Hippocampal formation (tissue), 2 donors: ENCODE measurements around the gene CALU.

Source experiments
- DNase-seq, 2 donors: peaks; one replicate each; lab custom pipeline; 2025; lab: John Stamatoyannopoulos, UW

The CALU gene

DNA sequence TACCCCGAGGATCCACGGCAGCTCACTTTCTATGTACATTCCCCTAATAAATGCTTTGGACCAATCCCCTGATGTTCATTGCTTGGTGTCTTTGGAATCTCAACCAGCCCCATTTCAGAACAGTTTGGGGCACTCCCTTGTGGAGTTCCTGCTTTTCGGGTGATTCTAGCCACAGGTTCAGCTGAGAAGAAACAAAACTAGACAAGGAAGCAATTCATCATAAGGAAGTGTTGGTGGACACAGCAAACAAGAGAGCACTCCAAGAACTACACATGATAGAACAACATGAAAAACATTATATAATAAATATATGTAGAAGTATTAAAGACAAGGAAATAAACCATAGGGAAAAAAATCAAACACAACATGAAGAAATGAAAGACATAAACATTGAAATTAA is 46.6 kb downstream of the CALU start:
- no peak for DNase-seq

DNA sequence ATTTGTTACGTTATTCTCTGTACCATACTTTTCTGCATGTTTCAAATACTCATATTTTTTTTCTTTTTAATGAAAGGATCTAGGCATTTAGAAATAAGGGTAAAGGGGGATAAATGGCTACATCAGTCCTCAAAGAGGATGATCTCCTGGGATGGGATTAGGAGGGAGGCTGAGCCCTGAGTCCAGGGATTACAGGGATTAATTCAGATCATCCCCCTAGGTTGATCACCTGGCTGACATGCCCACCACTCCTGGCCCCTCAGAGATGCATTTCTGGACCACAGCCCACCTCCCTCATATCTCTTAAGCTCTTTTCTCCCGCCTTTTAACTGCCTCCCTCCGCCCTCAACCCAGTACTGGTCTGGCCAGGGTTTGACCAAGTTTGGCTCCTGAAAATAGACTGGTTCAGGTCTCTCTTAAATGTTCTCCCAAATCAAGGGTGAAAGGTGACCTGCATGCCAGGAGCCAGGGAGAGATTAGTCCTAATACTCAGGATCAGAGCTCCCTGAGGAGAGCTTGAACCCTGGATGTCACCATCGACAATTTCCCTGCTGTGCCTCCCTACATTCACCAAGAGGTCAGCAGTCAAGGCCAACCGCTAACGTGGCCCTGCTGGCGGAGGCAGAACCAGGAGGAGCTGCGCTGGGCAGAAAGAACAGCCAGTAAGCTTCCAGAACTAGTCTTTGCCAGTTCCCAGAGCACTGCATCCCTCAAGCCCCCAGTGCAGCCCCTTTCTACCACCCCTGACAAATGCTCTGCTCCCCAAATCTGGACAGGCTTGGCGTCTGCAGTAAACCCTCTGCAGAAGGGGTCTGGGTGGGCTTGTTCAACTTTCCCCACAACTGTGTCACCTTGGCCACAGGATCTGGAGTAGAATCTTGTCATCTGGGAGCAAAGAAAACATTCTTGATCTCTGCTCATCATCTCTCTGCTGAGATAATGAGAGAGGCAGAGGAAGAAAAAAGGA is 49.6 kb downstream of the CALU start:
- no peak for DNase-seq

DNA sequence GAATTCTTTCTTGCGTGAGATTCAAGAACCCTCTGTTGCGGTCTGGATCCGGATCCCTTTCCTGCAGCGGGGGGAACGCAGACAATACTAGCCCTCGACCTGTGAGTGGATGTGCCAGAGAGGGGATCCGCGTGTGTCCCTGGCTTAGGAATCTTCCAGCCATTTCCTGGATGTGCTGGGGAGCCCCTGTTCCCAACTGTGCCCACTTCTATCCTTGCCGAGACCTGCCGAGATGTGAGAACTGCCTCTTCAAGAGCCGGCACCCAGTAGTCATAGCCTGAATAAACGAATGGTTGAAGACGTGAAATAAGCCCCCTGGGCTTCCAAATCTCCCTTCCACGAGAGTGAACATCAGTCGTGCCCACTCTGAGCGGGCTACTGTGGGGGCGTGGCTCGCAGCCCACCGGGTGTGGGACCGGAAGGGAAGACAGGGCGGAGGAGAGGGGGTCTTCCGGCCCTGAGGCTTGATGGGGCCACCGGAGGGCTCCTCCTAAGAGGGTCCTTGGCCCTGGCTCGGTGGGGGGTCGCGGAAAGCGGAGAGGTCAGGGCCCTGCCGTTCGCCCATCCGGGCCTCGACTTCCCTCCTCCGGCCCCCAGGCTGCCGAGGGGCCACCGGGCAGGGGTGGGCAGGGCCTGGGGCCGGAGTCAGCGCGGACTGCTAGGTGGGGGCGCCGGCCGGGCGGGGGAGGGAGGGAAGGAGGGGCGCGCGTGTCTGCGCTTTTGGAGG is 51.3 kb downstream of the CALU start:
- DNase-seq, result no peak

DNA sequence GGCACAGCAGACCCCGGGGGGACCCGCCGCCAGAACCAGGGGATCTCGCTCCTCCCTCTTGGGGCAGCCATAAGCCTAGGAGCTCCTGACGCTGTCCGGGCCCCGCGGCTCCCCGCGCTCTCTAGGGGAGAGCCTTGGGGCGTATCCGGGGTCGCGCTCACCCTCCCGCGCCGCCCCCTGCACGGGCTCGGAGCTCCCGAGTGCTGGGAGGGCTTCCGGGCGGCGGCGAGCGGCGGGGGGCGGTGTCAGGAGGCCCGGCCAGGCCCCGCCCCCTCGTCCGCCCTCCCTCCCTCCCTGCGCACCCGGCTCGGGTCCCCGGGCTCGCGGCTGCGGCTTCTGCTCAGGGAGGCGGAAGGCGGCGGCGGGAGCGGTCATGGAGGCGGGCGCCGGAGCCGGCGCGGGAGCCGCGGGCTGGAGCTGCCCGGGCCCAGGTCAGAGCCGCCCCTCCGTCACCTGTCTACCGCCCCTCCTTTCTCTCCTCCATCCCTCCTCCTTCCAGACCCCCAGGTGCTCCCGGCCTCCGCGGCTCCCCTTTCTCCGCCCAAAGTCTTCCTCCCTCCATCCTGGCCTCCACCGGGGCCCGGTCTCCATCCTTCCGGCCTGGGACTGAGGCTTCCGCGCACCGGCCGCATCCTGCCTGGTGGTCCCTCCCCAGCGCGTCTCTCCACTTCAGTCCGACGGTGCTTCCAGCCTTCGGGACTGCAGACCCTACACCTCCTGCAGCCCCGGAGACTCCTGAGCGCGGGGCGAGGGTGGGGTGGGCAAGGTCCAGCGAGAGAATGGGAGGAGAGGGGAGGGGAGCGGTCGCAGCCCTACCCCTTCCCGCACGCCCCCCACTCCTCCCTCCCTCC is 52.2 kb downstream of the CALU start, which contains the start of gene CCDC136:
Gene CCDC136 (plus strand): TSS at position 848 of the 851 bp plus-strand sequence. CDS start 444 bp downstream, outside the sequence.
- DNase-seq, result peak in 1 of 2 donors; percentile 65

DNA sequence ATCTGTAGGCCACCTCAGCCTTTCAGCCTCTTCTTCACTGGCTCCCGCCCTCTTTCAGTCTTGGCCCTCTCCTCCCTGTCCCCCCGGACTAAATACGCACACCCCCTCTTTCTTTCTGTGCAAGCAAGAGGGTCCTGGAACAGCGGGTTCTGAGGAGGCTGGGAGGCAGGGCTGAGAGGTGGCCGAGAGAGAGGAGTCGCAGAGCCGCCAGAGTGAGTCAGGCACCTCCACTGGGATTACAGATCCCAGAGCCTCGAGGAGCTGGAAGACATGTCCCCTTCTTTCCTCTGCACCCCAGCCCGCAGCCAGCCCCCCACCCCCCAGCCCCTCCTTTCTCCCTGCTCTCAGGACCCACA is 52.8 kb downstream of the CALU start:
- DNase-seq, result no peak

DNA sequence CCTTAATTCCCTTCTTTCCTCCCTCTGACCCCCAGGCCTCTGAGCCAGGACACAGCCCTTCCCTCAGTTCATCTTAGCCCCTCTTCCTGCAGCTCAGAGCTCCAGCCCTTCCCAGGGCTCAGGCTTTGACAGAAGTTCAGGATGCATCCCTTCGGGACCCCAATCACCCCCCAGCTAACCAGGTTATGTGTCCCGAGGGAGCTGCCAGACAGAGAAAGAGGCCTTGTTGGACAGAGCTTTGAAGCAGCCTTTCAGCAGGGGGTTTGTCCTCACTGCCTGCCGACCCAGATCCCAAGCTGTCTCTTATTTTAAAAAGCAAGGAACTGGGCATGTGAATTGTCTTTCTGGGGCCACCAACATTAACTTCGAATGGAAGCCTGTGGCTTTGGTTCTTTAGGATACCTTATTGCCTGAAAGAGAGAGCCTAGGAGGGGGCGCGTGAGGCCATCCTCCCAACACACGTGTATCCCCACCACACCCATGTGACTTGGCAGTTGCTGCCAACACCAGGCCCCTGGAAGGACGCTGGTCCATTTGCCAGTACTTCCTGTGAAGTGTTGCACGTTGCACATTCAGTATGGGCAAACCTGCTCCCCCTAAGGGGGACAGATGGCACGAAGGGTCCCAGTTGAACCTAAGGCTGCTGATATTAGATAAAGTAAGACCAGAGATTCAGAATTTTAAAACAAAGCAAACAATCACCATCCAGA is 53.5 kb downstream of the CALU start:
- DNase-seq, result no peak

DNA sequence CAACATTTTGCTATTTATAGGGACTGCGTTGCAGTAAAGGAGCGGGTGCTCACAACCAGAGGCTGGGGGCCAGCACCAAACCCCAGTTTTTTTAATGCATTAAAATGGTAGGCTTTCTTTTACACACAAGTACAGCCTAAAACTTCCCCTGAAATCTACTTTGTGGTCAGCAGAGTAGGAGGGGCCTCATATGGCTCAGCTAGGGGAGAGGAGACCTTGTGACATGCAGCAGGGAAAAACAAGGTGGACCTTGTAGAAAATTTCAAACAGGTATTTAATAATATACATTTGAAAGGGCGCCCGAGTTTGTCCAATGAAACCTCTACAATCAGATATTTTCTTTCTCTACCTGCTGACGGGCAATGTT is 54.0 kb downstream of the CALU start:
- DNase-seq, result no peak

DNA sequence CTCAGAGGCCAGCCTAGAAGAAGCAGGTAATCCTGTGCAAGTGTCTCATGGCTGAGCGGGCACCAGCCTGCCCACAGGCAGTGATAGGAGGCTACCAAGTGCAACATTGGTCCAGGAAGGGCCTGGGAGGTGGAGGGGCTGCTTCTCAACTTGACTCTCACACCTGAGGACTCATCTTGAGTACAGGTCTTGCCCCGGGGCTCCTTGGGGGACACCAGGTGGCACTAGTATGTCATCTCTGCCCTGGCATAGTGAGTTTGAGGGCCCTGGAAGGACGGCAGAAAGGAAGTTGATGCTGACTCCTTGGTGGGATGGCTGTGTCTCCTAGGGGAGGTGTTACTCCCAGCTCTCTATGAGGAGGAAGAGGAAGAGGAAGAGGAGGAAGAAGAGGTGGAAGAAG is 54.9 kb downstream of the CALU start:
- no peak for DNase-seq

DNA sequence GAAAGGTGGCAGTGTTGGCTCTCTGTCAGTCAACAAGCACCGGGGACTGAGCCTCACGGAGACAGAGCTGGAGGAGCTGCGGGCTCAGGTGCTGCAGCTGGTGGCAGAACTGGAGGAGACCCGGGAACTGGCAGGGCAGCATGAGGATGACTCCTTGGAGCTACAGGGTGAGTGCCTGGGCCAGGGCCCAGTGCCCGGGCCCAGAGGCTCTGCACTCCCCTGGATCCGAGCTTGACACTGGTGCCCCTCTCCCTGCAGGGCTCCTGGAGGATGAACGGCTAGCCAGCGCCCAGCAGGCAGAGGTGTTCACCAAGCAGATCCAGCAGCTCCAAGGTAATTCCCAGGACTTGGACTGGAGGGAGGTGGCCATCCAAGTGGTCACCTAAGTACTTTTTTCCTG is 55.3 kb downstream of the CALU start:
- no peak for DNase-seq

DNA sequence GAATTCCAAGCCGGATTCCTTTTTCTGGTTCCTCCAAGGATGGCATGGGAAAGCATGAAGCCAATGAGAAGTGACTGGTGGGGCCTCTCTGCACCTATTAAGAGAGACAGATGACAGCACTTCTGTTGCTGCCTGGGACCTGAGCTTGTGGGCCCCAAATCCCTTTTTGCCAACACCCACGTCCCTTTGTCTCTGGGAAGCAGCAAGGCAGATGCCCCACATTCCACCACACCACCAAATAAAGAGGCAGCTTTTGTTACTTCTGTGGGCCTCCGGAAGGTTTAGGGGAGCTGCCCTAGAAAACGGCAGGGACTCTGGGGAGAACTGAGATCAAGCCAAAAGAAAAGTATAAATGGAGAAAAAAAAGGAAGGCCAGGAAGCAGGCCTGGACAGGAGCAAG is 56.0 kb downstream of the CALU start:
- no peak for DNase-seq

DNA sequence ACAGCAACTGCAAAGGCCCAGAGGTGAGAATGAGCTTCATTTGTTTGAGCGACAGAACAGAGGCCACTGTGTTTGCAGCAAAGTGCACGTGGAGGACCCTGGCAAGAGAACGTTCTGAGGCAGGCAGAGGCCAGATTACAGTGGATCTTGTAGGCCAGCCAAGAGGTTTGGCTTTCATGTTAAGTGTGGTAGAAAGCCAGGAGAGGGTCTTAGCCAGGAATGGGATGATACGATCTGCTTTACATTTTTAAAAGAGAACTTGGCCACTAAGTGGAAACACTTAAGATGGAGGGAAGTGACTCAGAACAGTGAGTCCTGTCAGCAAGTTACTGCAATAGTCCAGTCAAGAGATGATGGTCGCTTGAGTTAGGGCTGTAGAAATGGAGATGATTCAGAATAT is 57.2 kb downstream of the CALU start:
- DNase-seq, result no peak

DNA sequence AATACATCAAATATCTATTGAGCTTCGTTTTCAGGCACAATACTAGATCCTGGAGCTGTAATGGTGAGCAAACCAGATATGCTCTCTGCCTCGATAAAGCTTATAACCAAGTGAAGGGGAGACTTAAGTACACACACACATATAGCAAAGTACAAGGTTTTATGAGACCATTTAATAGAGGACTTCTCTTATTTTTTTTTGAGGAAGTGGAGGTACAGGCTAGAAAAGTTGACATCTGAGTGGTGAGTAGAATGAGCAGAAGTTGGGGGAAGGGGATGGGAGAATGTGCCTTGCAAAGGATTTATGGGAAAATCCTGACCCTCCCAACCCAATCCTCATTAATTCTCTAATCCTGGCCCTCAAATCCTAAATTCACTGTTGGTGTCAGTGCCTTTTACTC is 60.3 kb downstream of the CALU start:
- no peak for DNase-seq

DNA sequence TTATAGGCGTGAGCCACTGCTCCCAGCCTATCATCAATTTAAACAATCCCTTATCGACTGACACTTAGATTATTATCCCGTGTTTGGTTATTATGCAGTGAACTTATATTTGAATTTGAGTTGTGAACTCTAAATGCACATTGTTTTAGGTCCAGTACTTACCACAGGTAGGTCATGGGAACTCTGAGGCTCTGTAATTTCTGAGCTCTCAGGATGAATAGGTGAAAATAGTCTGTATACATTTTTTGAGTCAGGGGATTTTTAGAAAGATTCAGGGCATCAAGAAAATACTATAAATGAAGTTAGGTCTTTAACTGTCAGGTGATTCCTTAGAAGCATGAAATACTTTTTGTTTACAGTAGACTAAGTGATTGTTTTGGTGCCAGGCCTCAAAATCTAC is 61.4 kb downstream of the CALU start:
- no peak for DNase-seq

DNA sequence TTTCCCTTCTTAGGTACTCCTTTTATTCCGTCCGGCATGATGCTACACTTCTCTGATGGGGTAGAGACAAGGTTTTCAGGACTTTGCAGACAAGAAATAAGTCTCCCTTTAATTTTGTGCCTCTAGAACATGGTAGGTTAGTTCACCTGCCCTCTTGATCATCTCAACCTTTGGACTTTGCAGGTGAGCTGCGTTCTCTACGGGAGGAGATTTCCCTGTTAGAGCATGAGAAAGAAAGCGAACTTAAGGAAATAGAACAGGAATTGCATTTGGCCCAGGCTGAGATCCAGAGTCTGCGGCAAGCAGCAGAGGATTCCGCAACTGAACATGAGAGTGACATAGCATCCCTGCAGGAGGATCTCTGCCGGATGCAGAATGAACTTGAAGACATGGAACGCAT is 61.8 kb downstream of the CALU start:
- no peak for DNase-seq

DNA sequence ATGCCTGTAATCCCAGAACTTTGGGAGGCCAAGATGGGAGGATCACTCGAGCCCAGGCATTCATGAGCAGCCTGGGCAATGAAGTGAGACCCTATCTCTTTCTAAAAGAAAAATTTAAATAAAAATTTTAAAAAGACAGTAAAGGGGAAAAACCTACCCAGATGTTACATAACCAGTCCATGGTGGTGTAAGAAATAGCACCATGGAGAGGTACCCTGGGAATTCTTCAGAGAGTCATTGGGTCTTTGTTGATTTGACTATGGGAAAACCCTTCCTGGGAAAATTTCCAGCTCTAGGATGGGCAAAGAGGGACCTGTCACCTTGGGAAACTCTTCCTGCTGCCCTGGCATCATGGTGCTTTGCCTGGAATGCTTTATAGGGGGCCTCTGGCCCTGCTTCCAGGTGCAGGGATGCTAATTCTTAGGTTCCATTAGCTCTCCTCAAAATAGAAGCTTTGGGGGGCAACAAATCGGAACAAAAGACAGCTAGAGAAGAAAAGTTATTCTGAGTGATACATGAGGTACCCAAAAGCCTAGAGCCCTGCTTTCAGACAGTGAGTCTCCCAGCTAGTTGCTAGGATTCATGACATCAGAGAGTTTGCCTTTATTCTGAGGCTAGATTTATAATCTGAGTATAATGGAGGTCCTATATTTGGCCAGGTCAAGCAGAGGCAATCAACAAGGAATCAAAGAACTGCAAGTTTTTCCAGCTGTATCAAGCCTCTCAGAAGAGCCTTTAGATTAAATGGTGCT is 62.7 kb downstream of the CALU start:
- no peak for DNase-seq

DNA sequence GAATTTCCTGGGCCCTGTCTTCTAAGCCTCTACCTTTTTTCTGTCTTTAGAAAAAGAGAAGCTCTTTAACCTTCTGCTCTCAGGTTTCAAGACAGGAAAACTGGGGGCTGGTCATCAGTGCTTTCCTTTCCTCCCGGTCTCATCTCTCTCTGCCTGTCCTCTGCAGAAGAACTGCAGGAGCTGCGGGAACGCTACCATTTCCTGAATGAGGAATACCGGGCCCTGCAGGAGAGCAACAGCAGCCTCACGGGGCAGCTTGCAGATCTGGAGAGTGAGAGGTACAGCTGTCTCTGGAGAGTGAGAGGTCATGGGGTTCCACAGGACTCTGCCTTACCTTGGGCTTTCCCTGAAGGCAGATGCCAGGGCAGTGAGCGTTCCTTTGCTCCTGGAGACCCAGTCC is 65.3 kb downstream of the CALU start:
- DNase-seq, result no peak

DNA sequence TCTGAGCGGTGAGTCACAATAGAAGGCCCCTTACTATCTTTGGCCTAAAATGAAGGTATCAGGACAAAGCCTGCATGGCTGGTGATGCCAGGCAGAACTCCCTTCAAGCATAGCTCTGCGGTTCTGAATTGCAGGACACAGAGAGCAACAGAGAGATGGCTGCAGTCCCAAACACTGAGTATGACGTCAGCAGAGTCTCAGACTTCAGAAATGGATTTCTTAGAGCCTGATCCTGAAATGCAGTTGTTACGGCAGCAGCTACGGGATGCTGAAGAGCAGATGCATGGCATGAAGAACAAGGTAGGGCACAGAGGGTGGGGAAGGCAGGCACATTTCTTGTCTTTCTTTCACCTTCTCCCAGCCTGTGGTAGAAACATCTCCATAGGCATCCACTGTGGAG is 66.1 kb downstream of the CALU start:
- DNase-seq, result no peak

DNA sequence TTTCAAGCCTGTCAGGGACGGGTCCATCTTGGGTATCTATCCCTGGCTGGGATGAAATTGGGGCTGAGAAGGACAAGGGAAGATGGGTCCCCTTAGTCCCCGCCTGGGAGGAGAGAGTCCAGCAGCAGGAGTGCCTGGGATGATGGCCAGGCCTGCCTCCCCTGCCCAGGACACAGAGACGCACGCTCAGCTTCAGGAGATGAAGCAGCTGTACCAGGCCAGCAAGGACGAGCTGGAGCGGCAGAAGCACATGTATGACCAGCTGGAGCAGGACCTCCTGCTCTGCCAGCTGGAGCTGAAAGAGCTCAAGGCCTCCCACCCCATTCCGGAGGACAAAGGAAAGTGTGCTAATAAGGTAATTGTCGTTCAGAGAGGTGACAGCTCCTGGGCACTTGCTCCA is 68.0 kb downstream of the CALU start:
- DNase-seq, result no peak

DNA sequence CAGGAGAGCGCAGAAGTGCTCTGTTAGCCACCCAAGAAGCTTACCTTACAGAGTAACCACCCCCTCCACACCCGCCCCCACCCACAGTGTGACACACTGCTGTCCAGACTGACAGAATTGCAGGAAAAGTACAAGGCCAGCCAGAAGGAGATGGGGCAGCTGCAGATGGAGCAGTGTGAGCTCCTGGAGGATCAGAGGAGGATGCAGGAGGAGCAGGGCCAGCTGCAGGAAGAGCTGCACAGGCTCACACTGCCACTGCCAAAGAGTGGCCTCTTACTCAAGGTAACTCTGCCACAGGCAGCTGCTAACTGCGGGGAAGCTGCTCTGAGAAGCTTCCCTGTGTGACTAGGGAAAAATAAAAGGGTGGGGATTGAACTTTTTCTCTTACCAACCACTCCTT is 70.2 kb downstream of the CALU start:
- no peak for DNase-seq

DNA sequence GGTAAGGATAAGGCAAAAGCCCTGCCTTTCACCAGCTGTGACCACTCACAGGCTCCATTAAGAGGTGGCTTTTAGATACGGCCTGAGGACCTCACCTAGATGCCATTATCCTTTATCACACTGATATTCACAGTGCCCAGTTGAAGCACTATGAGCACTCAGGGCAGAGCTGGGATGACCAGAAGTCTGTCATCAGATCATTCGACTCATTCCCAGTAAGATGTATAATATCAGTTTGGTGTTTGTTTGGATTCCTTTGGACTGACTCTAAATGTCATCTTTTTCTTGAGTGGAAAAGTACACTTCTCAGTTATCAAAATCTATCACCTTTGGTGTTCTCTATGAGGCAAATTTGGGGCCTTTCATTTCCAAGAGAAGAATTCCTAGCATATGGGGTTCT is 71.3 kb downstream of the CALU start:
- DNase-seq, result no peak

DNA sequence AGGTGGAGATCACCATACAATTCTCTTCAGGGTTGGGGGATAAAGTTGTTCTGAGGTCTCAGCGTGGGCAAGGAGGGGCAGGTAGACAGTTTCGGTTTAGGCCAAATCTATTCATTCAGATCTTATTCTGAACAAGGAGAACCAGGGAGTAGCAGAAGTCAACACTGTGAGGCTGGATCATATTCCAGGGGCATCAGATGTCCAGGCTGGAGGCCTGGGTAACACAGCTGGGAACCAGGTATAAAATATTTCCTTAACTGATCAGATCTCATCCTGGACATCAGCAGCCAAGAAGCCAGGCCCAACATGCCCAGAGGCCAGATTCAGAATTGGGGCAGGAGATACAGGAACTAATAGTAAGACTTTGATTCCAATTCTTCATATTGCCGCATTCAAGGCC is 71.8 kb downstream of the CALU start:
- DNase-seq, result no peak
